AG10803 (cell line): ENCODE measurements around the gene IGFLR1.

Experiments used
- DNase-seq: peaks from one replicate; pipeline ENCODE4 v3.0.0; 2010; ENCODE audit warnings: low read depth
- H3K4me3 ChIP-seq: 2 replicates; pipeline ENCODE4 v1.5.1; 2011; ENCODE audit warnings: mild to moderate bottlenecking, low read length, control low read depth
- TF ChIP-seq, protein P1 (sequence below): conservative IDR thresholded peaks from 2 replicates; pipeline ENCODE4 v1.5.1; 2011; ENCODE audit warnings: mild to moderate bottlenecking, low read length, control low read depth, inconsistent platforms

The IGFLR1 gene

DNA sequence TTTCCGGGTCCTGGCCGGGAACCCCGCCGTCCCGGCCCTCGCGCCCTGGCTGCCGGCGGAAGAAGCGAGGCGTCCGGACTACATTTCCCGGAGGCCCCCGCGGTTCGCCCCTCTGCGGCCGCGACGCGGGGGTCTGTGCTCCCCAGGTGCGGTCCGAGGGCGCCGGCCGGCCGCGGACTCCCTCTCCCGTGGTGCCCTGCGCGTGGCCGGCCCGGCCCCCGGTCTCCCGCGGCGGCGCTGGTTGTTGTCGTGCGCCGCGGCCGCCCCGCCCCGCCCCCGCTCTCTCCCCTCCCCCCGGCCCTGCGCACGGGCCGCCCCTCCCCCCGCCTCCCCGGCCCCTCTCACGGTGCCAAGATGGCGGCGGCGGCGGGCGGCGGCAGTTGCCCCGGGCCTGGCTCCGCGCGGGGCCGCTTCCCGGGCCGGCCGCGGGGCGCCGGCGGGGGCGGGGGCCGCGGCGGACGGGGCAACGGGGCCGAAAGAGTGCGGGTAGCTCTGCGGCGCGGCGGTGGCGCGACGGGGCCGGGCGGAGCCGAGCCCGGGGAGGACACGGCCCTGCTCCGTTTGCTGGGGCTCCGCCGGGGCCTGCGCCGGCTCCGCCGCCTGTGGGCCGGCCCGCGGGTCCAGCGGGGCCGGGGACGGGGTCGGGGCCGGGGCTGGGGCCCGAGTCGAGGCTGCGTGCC is 24.4 kb downstream of the IGFLR1 start, which contains the start of gene KMT2B:
KMT2B (plus strand) TSS at position 339 of the 680 bp plus-strand sequence; CDS start at position 355, 16 bp downstream.
- H3K4me3 ChIP-seq: peak within 1 kb of the TSS; percentile 91
- DNase-seq: peak; percentile 94
- TF ChIP-seq, protein P1, sequence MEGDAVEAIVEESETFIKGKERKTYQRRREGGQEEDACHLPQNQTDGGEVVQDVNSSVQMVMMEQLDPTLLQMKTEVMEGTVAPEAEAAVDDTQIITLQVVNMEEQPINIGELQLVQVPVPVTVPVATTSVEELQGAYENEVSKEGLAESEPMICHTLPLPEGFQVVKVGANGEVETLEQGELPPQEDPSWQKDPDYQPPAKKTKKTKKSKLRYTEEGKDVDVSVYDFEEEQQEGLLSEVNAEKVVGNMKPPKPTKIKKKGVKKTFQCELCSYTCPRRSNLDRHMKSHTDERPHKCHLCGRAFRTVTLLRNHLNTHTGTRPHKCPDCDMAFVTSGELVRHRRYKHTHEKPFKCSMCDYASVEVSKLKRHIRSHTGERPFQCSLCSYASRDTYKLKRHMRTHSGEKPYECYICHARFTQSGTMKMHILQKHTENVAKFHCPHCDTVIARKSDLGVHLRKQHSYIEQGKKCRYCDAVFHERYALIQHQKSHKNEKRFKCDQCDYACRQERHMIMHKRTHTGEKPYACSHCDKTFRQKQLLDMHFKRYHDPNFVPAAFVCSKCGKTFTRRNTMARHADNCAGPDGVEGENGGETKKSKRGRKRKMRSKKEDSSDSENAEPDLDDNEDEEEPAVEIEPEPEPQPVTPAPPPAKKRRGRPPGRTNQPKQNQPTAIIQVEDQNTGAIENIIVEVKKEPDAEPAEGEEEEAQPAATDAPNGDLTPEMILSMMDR: no peak

DNA sequence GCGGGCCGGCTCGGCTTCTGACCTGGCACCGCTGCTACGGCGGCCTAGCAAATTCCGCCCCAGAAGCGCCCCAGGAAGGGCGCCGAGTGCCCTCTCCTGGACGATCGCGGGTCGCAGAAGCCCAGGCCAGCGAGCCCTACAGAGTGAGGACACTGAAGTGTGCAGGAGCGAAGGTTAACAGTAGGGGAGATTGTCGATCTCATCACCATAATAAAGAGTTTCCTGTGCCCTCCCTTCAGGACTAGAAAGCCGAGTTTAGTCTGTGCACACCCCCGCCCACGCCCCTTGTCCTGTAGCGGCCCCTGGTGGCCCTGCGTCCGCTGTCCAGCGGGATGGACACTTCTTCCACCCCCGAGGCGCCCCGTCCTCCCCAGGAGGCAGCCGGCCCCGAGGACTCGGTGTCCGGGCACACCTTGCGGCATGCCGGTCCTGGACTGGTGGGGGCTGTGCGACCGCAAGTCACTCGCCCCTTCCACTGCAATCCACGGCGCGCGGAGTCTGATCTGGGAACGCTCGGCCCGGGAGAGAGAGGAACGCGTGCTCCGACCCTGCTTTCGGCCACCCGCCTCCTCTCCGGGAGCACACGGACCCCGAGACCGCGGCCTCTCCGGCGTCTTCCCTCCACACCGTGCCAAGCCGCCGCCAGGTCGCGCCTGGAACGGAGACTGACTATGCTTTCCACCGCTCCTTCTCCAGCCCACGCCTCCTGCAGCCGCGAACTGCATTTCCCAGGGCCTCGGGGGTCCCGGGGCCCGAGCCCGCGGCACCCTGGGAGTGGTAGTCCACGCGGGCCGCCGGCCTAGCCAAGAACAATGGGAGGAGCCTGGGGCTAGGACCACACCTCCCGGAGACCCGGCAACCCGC is 25.2 kb downstream of the IGFLR1 start:
- peak overlapping the region; percentile 84 for H3K4me3 ChIP-seq
- TF ChIP-seq, protein P1: peak; percentile 80
- DNase-seq: peak; percentile 81

DNA sequence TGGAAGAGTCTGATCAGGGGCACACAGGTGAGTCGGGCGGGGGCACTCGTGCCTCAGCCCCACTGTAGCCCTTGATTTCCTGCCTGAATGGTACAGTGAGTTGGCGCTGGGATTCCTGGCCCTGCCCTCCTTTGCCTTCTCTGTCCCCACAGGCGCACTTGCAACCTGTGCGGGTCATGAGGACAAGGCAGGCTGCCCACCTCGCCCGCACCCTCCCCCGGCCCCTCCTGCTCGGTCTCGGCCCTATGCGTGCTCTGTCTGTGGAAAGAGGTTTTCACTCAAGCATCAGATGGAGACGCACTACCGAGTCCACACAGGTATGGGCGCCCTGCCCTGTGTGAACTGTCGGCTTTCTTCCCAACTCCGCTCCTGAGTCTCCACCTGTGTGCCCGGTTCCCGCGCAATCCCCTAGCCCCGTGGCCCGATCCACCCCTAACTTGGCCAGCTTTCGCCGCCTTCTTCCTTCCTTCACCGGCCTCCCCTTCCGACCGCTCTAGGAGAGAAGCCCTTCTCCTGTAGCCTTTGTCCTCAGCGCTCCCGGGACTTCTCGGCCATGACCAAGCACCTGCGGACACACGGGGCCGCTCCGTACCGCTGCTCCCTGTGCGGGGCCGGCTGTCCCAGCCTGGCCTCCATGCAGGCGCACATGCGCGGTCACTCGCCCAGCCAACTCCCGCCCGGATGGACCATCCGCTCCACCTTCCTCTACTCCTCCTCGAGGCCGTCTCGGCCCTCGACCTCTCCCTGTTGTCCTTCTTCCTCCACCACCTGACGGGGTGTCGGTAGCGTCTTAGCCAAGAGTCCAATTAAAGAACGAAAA is 26.1 kb downstream of the IGFLR1 start:
- DNase-seq: peak; percentile 36
- TF ChIP-seq, protein P1: no peak
- peak overlapping the region; percentile 84 for H3K4me3 ChIP-seq

DNA sequence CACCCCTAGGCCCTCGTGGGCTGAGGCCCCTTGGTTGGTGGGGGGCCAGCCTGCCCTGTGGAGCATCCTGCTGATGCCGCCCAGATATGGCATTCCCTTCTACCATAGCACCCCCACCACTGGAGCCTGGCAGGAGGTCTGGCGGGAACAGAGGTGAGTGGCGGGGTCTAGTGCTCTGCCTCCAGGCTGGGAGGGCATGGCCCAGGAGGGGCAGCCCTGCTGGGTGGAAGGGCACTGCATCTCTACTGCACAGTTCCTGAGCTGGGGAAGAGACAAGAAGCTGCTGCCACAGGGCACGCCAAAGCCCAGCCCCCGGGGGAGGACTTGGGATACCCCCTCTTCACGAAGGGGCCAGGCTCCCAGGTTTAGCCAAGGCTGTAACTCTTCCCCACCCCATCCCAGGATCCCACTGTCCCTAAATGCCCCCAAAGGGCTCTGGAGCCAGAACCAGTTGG is 26.9 kb downstream of the IGFLR1 start:
- no peak overlapping the region for H3K4me3 ChIP-seq
- no peak for DNase-seq
- TF ChIP-seq, protein P1: no peak

DNA sequence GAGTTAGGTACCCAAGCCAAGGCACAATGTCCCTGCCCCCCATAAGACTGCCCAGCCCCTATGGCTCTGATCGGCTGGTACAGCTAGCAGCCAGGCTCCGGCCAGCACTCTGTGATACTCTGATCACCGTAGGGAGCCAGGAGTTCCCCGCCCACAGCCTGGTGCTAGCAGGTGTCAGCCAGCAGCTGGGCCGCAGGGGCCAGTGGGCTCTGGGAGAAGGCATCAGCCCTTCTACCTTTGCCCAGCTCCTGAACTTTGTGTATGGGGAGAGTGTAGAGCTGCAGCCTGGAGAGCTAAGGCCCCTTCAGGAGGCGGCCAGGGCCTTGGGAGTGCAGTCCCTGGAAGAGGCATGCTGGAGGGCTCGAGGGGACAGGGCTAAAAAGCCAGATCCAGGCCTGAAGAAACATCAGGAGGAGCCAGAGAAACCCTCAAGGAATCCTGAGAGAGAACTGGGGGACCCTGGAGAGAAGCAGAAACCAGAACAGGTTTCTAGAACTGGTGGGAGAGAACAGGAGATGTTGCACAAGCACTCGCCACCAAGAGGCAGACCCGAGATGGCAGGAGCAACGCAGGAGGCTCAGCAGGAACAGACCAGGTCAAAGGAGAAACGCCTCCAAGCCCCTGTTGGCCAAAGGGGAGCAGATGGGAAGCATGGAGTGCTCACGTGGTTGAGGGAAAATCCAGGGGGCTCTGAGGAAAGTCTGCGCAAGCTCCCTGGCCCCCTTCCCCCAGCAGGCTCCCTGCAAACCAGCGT is 27.5 kb downstream of the IGFLR1 start:
- DNase-seq: no peak
- TF ChIP-seq, protein P1: no peak
- no peak overlapping the region for H3K4me3 ChIP-seq

DNA sequence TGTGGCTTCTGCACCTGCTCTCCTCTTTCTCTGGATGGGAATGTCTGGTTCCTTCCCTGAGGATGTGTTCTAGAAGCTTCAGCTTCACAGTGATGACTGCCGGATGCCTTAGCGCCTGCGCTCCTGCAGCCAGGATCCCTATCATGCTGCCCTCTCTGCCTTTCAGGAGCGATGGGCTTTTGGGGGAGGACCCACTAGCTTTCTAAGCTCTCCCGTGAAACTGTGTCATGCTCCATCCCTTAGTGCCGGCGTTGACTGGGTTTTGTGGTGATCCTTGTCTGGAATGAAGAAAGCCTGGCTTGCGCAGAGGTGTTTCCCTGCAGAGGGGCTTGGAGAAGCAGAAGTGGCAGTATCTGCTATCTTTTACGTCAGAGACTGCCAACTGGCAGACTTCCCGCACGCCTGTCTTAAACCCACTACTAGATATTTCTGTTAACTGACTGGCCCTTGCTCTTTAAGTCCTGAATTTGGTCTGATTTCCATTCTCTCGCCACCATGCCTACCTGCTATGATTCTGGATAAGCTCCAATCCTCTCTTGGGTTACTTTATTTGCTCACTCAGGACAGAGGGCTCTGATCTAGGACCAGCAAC is 28.3 kb downstream of the IGFLR1 start:
- TF ChIP-seq, protein P1: no peak
- no peak overlapping the region for H3K4me3 ChIP-seq
- no peak for DNase-seq
